Ramos (cell line): ENCODE data around the gene CREB5.

ENCODE experiments used
- in situ Hi-C: fragments of 300-500 bp; cut with MboI; formaldehyde crosslinking; loops from one replicate; pipeline ENCODE4 v1.14.3; 2022; ENCODE audit warnings: low sequenced_read_pairs; ENCODE audit not compliant: unreplicated experiment

Gene CREB5

GRCh38 chr7:28695300-28696295 lies 283.3 kb downstream of the CREB5 start:
- in situ Hi-C loops, result no loop called here

- in situ Hi-C loops, result no loop called here
Measured at GRCh38 chr7:28697913-28698563, 285.7 kb downstream of the CREB5 start.

- in situ Hi-C loops, result no loop called here
Measured at GRCh38 chr7:28698840-28699239, 286.5 kb downstream of the CREB5 start.

GRCh38 chr7:28700096-28700495 lies 287.8 kb downstream of the CREB5 start:
- in situ Hi-C loops, result no loop called here

GRCh38 chr7:28700790-28701203 lies 288.5 kb downstream of the CREB5 start:
- in situ Hi-C loops, result no loop called here

- in situ Hi-C loops, result no loop called here
Measured at GRCh38 chr7:28701731-28702130, 289.4 kb downstream of the CREB5 start.

GRCh38 chr7:28702171-28702570 lies 289.9 kb downstream of the CREB5 start:
- in situ Hi-C loops, result no loop called here

GRCh38 chr7:28703037-28703765 lies 290.9 kb downstream of the CREB5 start:
- in situ Hi-C loops, result no loop called here

GRCh38 chr7:28704706-28705105 lies 292.4 kb downstream of the CREB5 start:
- in situ Hi-C loops, result no loop called here

GRCh38 chr7:28705350-28705749 lies 293.0 kb downstream of the CREB5 start:
- in situ Hi-C loops, result no loop called here

GRCh38 chr7:28706584-28706983 lies 294.3 kb downstream of the CREB5 start:
- in situ Hi-C loops, result no loop called here

GRCh38 chr7:28707291-28707690 lies 295.0 kb downstream of the CREB5 start:
- in situ Hi-C loops, result no loop called here

GRCh38 chr7:28708033-28708951 lies 296.0 kb downstream of the CREB5 start:
- in situ Hi-C loops, result no loop called here

- in situ Hi-C loops, result no loop called here
Measured at GRCh38 chr7:28709748-28710147, 297.4 kb downstream of the CREB5 start.

GRCh38 chr7:28711114-28711513 lies 298.8 kb downstream of the CREB5 start:
- in situ Hi-C loops, result no loop called here

GRCh38 chr7:28714459-28715120 lies 302.3 kb downstream of the CREB5 start:
- in situ Hi-C loops, result no loop called here

- in situ Hi-C loops, result no loop called here
Measured at GRCh38 chr7:28717445-28718054, 305.2 kb downstream of the CREB5 start.

GRCh38 chr7:28718055-28718481 lies 305.8 kb downstream of the CREB5 start:
- in situ Hi-C loops, result no loop called here

- in situ Hi-C loops, result no loop called here
Measured at GRCh38 chr7:28718545-28718944, 306.2 kb downstream of the CREB5 start.
